Activated CD8-positive, alpha-beta memory T cell treated with anti-CD3 and anti-CD28 coated beads for 4 hours (primary cell): ENCODE measurements around the gene EEF2.

Source experiments
- DNase-seq, 2 donors: peaks; one replicate each; pipeline ENCODE4 v3.0.0-alpha.2; 2020; ENCODE audit warnings: low read depth in 2 of 2

EEF2 gene

DNA sequence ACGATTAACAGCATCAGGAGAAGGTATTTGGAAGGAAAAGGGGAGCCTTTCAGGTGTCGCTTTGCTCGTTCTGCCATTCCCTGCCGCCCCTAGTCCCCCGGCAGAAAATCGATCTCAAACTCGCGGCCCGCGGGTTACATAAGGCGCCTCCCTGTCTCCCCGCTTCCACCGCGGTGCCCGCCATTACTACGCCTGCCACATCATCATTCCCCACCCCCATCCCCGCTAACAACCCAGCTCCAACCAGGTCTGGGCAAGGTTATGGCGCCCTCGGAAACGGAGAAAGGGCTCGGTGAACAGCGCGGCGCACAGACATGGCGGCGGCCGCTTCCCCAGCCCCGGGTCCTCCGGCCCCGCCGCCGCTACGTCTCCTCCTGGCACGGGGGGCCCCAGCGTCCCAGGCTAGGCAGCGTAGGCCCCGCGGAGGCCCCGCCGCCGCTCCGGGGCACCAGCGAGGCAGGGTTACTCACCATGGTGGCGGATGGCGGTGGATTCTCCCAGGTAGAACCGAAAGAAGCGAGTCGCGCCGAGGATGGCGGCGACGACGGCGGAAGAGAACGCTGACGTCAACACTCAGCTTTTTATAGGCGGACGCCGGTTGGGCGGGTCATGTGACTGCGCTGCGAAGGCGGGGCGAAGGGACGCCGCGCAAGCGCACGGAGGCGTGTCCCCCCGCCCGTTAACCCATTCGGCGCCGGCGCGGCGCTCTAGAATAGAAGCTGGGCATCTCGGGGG, at the start of gene EEF2:
Gene EEF2, minus strand, starts transcription at position 556 of the 735 bp plus-strand sequence. Its CDS starts 83 bp downstream, at position 473.
- DNase-seq = peak; percentile 81

- no peak for DNase-seq
Measured at GRCh38 chr19:4034048-4035017, 49.1 kb upstream of the EEF2 start.

- no peak for DNase-seq
Measured at GRCh38 chr19:4033028-4033956, 48.0 kb upstream of the EEF2 start.

GRCh38 chr19:4032436-4032835, 47.2 kb upstream of the EEF2 start:
- DNase-seq = no peak

DNA sequence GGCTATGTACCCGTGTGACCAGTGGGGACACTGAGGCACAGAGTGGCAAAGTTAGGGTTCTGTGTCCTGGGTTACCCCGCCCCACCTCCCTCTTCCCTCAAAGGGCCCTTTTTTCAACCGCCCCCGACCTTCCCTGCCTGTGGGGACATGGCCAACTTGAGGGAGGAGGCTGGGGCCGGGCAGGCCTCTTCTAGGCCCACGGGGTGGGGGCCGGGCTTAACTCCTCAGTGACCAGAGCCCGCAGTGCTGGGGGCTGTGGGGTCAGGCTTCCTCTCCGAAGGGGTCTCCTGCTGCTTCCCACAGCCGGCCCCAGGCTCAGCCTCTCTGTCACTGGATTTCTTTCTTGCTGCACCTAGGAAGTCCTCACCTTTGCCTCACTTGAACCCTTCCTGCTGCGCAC, 46.2 kb upstream of the EEF2 start:
- no peak for DNase-seq

- no peak for DNase-seq
Measured at GRCh38 chr19:4030981-4031380, 45.7 kb upstream of the EEF2 start.

- DNase-seq = no peak
Measured at GRCh38 chr19:4030552-4030951, 45.3 kb upstream of the EEF2 start.

- no peak for DNase-seq
Measured at GRCh38 chr19:4029247-4029614, 44.0 kb upstream of the EEF2 start.

DNA sequence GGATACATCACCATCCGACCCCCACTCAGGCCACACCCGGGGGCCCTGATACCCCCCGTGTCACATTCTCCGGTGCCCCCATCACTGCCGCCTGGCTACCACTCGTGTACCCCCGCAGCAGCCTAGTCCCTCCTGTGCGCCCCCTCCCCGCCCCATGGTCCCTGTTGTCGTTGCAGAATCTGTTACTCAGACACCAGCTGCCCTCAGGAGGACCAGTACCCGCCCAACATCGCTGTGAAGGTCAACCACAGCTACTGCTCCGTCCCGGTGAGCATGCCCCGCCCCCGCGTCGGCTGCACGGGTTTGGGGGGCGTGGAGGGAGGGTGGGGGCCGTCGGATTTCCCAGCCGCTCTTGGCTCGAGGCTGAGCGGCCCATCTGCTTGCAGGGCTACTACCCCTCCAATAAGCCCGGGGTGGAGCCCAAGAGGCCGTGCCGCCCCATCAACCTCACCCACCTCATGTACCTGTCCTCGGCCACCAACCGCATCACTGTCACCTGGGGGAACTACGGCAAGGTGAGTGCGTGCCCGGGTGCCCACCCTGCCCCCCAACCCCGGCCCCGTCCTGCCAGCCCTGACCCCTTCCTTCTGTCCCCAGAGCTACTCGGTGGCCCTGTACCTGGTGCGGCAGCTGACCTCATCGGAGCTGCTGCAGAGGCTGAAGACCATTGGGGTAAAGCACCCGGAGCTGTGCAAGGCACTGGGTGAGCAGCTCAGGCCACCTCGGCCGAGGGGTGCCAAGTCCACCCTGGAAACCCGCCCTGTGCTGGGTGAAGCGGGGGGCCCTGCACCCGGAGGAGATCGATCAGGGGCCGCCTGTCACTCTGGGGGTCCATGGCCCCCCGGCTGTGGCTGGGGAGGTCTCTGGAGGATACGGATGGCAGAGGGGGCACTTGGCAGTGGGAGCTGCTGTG, 43.3 kb upstream of the EEF2 start:
- DNase-seq = no peak

DNA sequence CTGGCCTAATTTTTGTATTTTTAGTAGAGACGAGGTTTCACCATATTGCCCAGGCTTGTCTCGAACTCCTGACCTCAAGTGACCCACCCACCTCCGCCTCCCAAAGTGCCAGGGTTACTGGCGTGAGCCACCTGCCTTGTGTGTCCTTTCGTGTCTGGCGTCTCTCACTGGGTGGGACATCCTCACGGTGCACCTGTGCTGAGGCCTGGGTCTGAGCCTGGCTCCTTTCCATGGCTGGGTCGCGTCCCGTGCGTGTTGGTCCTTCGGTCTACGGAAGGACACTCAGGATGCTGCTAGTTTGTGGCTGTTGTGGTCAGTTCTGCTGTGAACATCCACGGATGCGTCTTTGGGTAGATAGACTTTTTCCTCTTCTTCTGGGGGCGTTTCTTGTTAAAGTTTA, 41.9 kb upstream of the EEF2 start:
- no peak for DNase-seq

DNA sequence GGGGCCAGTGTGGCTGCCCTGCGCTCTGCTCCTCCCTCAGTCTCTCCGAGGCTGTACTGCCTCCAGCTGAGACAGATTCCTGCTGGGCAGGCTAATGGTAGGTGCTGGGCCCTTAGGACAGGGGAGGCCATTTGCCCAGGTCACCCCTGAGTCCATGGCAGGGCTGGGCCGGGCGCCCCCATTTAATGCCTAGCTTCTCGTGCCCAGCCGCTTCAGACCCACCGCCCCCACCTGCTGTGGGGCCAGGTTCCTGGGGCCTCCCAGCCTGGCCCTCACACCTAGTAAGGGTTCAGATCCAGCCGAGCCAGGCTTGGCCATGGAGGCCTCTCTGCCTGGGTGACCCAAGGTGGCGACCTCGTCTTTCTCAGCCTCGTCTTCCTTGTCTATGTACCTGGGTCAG, 40.1 kb upstream of the EEF2 start:
- DNase-seq = no peak

- no peak for DNase-seq
Measured at GRCh38 chr19:4023600-4024398, 38.5 kb upstream of the EEF2 start.

DNA sequence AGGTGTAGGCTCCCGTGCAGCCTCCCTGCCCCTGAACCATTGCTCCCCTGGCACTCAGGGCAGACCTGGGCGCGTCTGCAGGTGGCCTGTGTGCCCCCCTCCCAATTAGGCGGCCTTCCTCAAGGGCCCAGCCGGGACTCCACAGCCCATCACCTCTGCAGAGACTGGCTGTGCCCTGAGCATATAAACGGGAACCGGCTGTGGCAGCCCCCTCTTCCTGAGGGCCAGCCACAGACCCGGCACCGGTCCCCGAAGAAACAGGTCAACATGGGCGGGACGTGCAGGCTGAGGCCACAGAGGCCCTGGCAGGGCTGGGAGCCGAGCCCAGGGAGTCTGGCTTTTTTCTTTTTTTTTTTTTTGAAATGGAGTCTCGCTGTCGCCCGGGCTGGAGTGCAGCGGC, 34.3 kb upstream of the EEF2 start:
- no peak for DNase-seq

- no peak for DNase-seq
Measured at GRCh38 chr19:4018775-4019504, 33.7 kb upstream of the EEF2 start.

DNA sequence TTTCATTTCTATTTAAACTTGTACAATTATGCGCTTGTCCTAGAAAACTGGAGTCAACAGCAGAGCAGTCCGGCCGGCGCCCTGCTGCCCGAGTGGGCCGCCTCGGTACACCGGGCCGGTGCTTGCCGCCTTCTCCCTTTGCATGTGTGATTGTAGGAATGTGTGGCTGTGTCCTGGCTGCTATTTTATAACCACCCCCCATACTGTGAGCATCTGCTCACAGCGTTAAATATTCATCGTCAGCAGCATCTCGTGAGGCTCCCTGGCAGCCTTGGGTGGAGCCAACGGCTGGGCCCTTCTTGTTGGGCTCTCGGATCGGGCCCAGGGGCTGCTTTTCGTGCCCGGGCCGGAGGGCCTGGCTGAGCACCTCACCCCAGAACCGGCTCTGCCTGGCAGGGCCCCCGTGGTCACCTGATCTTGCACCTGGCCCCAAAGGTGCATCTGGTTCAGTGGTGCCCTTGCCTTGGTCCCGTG, 32.9 kb upstream of the EEF2 start:
- no peak for DNase-seq

DNA sequence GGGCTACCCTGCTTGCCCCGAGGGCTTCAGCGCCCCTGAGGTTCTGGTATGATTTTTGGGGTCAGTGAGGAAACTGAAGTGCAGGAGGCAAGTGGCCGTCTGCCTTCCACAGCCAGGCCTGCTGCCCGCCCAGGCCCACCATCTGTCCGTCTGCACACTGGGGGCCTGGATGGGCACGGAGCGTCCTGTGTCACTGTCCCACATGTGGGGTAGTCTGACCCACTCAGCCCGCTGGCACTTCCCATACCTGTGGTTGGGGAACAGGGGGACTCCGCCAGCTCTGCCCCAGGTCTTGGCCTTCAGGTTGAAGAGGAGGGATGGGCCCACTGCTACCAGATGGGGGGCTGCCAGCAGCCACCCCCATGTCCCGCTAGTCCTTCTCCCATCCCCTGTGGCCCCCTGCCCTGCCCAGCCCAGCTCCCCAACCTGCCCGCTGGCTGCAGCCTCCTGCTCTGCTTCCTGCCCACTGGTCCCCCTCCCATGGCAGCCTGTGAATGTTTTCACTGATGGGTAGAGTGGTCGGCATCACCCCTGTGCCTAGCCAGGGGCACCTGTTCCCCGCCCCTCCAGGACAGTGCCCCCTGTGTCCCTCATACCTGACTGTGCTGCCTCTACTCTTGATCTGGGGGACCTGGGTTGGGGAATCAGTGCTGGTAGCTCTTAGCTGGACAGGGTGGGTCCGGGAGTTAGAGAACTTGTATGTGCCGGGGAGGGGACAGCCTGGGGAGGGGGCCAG, 31.8 kb upstream of the EEF2 start:
- DNase-seq = no peak

DNA sequence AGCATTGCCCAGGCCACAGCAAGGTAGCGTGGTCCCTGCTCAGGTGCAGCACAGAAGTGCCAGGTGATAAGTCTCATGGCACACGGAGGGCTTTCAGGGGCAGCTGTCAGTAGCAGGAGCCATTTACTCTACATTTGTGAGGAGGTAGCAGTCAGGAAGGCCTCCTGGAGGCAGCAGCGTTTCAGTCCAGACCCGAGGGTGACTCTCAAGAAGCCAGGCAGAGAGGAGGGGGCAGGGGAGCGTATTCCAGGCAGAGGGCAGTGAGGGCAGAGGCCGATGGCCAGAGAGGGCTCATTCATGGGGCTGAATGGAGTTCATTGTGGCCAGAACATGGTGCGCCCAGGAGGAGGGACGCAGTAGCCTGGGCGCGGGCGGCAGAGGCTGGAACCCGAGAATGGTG, 31.2 kb upstream of the EEF2 start:
- DNase-seq = no peak

DNA sequence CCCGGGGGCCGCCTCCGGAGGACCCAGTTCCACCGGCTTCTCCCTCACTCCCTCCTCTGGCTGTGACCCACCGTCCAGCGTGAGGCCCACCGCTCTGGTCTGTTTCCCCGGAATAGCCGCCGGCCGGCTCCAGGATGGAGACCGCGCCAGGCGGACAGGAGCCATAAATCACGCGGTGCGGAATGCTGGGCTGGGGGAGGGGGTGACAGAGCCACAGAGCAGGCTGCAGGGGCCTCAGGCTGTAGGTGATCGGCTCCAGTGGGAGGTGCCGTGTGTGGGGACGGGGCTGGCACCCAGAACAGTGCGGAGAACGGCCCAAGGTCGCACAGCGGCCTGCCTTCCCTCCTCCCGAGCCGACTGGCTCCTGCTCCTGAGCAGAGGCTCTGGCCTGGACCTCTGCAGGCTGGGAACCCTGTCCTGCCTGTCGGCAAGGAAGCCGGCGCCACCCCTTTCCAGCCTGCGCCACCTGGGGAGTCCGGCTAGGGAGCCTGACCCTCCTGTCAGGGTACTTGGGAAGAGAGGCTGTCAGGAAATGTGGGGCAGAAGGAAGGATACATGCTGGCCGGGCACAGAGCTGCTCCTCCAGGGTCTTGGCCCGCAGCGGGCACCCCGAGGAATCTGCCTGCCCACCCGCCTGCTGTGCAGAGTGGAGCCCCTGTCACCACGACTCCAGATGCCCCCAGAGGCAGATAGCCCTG, 30.6 kb upstream of the EEF2 start:
- DNase-seq = no peak
